Thyroid gland (tissue), 4 donors: Measurements from ENCODE around the gene KCTD1. TPM values are rescaled to one million over a fixed set of nuclear protein-coding genes. Genes with fewer than 3 reads are reported as not detected.

ENCODE experiments used
- DNase-seq, 2 donors: peaks; one replicate each; pipeline ENCODE4 v3.0.0-alpha.2; 2019
- H3K27ac ChIP-seq, 3 donors: fragments of 200-600 bp; sonication (generic); 1 replicate in 2 of 3; 2 replicates in 1 of 3; pipeline ENCODE4 v1.5.1; 2016 to 2019; ENCODE audit warnings: mild to moderate bottlenecking in 1 of 3, moderate library complexity in 1 of 3
- H3K27me3 ChIP-seq: fragments of 200-600 bp; sonication (generic); one replicate; pipeline ENCODE4 v1.5.1; 2019
- H3K36me3 ChIP-seq, 2 donors: fragments of 200-600 bp; sonication (generic); one replicate each; pipeline ENCODE4 v1.5.1; 2016 to 2019
- H3K4me1 ChIP-seq, 2 donors: fragments of 200-600 bp; sonication (generic); one replicate each; pipeline ENCODE4 v1.5.1; 2017 to 2019
- H3K4me3 ChIP-seq, 3 donors: fragments of 200-600 bp; sonication (generic); replicated peaks in 1 of 3; 1 replicate in 2 of 3; 2 replicates in 1 of 3; pipeline ENCODE4 v1.5.1; 2016; ENCODE audit warnings: mild to moderate bottlenecking in 1 of 3
- H3K9me3 ChIP-seq: fragments of 200-600 bp; sonication (generic); one replicate; pipeline ENCODE4 v1.5.1; 2017
- CTCF ChIP-seq, 6 experiments: fragments of 200-600 bp in 3 of 6; fragments of 450-650 bp in 3 of 6; sonication (generic) in 3 of 6; IDR thresholded peaks; one replicate each; pipeline ENCODE4 v1.5.1; 2016 to 2019; ENCODE audit warnings: antibody characterized with exemption in 6 of 6, mild to moderate bottlenecking in 2 of 6, inconsistent platforms in 1 of 6, moderate library complexity in 1 of 6
- POLR2A ChIP-seq, 2 donors: fragments of 450-650 bp; IDR thresholded peaks; one replicate each; pipeline ENCODE4 v1.6.1; 2017; ENCODE audit warnings: antibody characterized with exemption in 2 of 2, mild to moderate bottlenecking in 2 of 2, moderate library complexity in 1 of 2
- WGBS, 2 donors: methylation state at CpG; one replicate each; pipeline ENCODE4 v1.1.5; 2017; 5-methylcytosine and 5-hydroxymethylcytosine counted together
- intact Hi-C: fragments of 100-400 bp; cut with DNase I; formaldehyde crosslinking; loops from one replicate; pipeline ENCODE4 v1.15.1; 2023
- total RNA-seq, 4 donors: library from RNA; depleted of rRNA; stranded (reverse); fragments of >200 nt; gene quantifications; one replicate each; pipeline ENCODE4 v1.2.3, GENCODE V29; 2016

The KCTD1 gene
- total RNA-seq, 4 donors from 2014 or later: 25.9 to 66.0 (median 34.2) TPM

- WGBS, 2 donors: 85 to 93% methylated on average over 3 of the region's 3 CpGs
- Histone ChIP-seq H3K27ac (no peak overlapping the region), H3K36me3 (peaks cover 5 to 10% of the 10 kb centered on the region in 2 donors), H3K4me3 (no peak overlapping the region), H3K9me3 (no peaks in the 10 kb centered on the region), H3K4me1 (peaks cover 11 to 16% of the 10 kb centered on the region in 2 donors), H3K27me3 (no peaks in the 10 kb centered on the region)
- DNase-seq: no peak
- no peak for TF ChIP-seq CTCF (IDR thresholded peaks at IDR 0.05)
- no peak for TF ChIP-seq POLR2A (IDR thresholded peaks at IDR 0.05)
- intact Hi-C loops: no loop called here
Observed at GRCh38 chr18:26456070-26456491, 92.3 kb downstream of the KCTD1 start.

DNA sequence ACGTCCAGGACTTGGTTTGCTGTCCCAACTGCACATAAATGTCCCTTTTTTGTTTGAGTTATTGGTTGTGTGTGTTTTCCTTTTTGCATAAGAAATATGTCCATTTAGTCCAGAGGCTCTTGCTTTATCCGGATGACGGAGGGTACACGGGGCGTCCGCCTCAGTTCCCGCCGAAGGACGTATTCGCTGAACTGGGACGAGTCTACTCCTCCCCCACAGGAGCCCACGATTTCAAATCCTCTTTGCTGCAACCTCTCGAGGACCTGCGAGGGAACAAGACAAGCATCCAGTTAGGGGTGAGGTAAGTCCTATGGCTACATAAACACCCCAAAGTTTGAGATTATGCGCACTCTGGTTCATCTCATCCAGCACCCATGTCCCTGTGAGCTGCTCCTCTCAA, 92.7 kb downstream of the KCTD1 start:
- no peak for DNase-seq
- Histone ChIP-seq H3K27ac (no peak overlapping the region), H3K27me3 (no peaks in the 10 kb centered on the region), H3K4me1 (peaks cover 11 to 12% of the 10 kb centered on the region in 2 donors), H3K36me3 (peaks cover 5 to 10% of the 10 kb centered on the region in 2 donors), H3K4me3 (no peak overlapping the region), H3K9me3 (no peaks in the 10 kb centered on the region)
- TF ChIP-seq CTCF (IDR thresholded peaks at IDR 0.05): no peak
- TF ChIP-seq POLR2A (IDR thresholded peaks at IDR 0.05): no peak
- 92 to 94% methylated on average over 15 of the region's 15 CpGs for WGBS, 2 donors
- intact Hi-C loops: no loop called here

GRCh38 chr18:26454616-26455015, 93.7 kb downstream of the KCTD1 start:
- no peak for DNase-seq
- no peak overlapping the region for H3K27ac ChIP-seq
- H3K27me3 ChIP-seq: no peaks in the 10 kb centered on the region
- intact Hi-C loops: no loop called here
- peaks cover 11% of the 10 kb centered on the region in 2 donors for H3K4me1 ChIP-seq
- peaks cover 5 to 10% of the 10 kb centered on the region in 2 donors for H3K36me3 ChIP-seq
- no peak for TF ChIP-seq POLR2A (IDR thresholded peaks at IDR 0.05)
- TF ChIP-seq CTCF (IDR thresholded peaks at IDR 0.05): no peak
- no peak overlapping the region for H3K4me3 ChIP-seq
- 95 to 96% methylated on average over 6 of the region's 6 CpGs for whole genome bisulfite sequencing, 2 donors
- H3K9me3 ChIP-seq: no peaks in the 10 kb centered on the region

DNA sequence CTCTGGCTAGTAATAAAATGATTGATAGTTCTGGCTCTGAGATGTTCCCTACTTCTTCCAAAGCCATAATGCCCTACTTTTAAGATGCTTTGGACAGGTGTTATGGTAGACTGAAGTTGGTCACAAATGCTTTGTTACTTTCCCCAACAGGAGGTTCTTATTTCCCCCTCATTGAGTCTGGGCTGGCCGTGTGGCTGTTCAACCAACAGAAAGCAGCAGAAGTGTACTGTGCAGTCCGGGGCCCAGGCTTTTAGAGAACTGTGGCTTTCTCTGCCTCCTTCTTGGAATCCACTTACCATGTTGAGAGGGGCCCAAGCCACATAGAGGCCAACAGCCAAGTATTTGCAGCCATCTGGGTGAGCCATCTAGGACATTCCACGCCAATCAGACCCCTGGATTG, 94.2 kb downstream of the KCTD1 start:
- TF ChIP-seq CTCF (IDR thresholded peaks at IDR 0.05) (no peak), POLR2A (IDR thresholded peaks at IDR 0.05) (no peak)
- Histone ChIP-seq H3K9me3 (no peaks in the 10 kb centered on the region), H3K27me3 (no peaks in the 10 kb centered on the region), H3K4me1 (peaks cover 11% of the 10 kb centered on the region in 2 donors), H3K4me3 (no peak overlapping the region), H3K36me3 (peaks cover 5 to 6% of the 10 kb centered on the region in 2 donors), H3K27ac (peak overlapping the region in 1 of 3 donors; percentile 16)
- 42 to 64% methylated on average over 3 of the region's 3 CpGs for WGBS, 2 donors
- DNase-seq: no peak
- intact Hi-C loops: no loop called here

DNA sequence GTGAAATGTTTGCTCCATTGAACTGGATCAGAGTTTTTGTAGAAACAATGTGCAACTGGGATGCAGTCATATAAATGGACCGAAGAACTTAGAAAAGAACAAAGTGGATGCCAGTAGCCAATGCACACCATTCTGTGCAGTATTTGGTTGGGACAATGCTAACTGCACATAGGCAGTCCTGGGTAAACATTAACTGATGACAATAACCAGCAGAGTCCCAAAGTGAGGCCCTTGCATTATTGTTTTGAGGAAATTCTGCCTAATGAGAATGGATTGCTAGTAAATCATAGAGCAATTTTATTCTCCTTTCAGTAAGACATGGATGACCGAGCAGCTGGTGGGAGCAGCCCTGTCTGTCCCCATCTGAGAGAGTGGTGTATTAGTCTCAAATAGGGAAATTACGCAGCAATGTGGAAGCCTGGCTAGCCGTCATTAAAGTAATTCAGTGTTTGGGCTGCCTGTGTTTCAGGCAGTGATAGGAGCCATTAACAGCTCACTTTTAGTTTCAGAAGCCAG, 94.9 kb downstream of the KCTD1 start:
- Histone ChIP-seq H3K9me3 (no peaks in the 10 kb centered on the region), H3K4me1 (peaks cover 11% of the 10 kb centered on the region in 2 donors), H3K4me3 (no peak overlapping the region), H3K27me3 (no peaks in the 10 kb centered on the region), H3K36me3 (peaks cover 0 to 5% of the 10 kb centered on the region in 2 donors), H3K27ac (peak overlapping the region in 1 of 3 donors; percentile 34)
- 76 to 84% methylated on average over 4 of the region's 4 CpGs for WGBS, 2 donors
- TF ChIP-seq POLR2A (IDR thresholded peaks at IDR 0.05): no peak
- no peak for TF ChIP-seq CTCF (IDR thresholded peaks at IDR 0.05)
- DNase-seq: no peak
- intact Hi-C loops: no loop called here
